Cardiac muscle cell (in vitro differentiated cells and primary cell): ENCODE data around the gene BCR. TPM values are rescaled to one million over a fixed set of nuclear protein-coding genes. Genes with fewer than 3 reads are reported as not detected.

ENCODE experiments used
- DNase-seq, 2 donors: peaks; one replicate each; pipeline versions ENCODE4 v3.0.0 to v3.0.0-alpha.2; 2010 to 2017; ENCODE audit warnings: low read depth in 1 of 2, low spot score in 1 of 2
- H3K27ac ChIP-seq: fragments of 200-600 bp; sonication (generic); 2 replicates; pipeline ENCODE4 v1.5.1; 2016
- H3K27me3 ChIP-seq: fragments of 200-600 bp; sonication (generic); 2 replicates; pipeline ENCODE4 v1.6.0; 2016; ENCODE audit warnings: control low read depth
- H3K36me3 ChIP-seq: fragments of 200-600 bp; sonication (generic); 2 replicates; pipeline ENCODE4 v1.5.1; 2016; ENCODE audit warnings: control low read depth
- H3K4me1 ChIP-seq: fragments of 200-600 bp; sonication (generic); 2 replicates; pipeline ENCODE4 v1.8.1; 2017; ENCODE audit warnings: low read depth, mild to moderate bottlenecking, mixed run types
- H3K4me3 ChIP-seq: fragments of 200-600 bp; sonication (generic); 2 replicates; pipeline ENCODE4 v1.5.1; 2016; ENCODE audit warnings: mild to moderate bottlenecking
- H3K9me3 ChIP-seq: fragments of 200-600 bp; sonication (generic); 2 replicates; pipeline ENCODE4 v1.5.1; 2017; ENCODE audit warnings: low read depth, mild to moderate bottlenecking, control low read depth
- CTCF ChIP-seq: IDR thresholded peaks from 2 replicates; pipeline ENCODE4 v1.5.1; 2012; ENCODE audit warnings: low read depth, mild to moderate bottlenecking, low read length
- polyA plus RNA-seq: library from polyadenylated mRNA; unstranded; fragments of >200 nt; fragmentation: Nextera tagmentation; extraction: Ambion mirVana; gene quantifications from 2 replicates; pipeline ENCODE4 v1.2.1, GENCODE V29; 2016
- total RNA-seq: library from RNA; depleted of rRNA; stranded (reverse); fragments of >200 nt; gene quantifications from 2 replicates; pipeline ENCODE4 v1.2.3, GENCODE V29; 2016

The BCR gene
- total and polyA plus RNA-seq, 2 experiments from 2014 or later = 30.9 to 53.1 TPM

- Histone ChIP-seq H3K27me3 (no peaks in the 10 kb centered on the region), H3K9me3 (no peaks in the 10 kb centered on the region), H3K36me3 (no peaks in the 10 kb centered on the region), H3K4me1 (peaks cover 3% of the 10 kb centered on the region), H3K27ac (no peak overlapping the region), H3K4me3 (no peak overlapping the region)
- no peak for TF ChIP-seq CTCF
- no peak for DNase-seq
Measured at GRCh38 chr22:23137468-23137867, 42.8 kb upstream of the BCR start.

- Histone ChIP-seq H3K4me3 (no peak overlapping the region), H3K4me1 (peaks cover 3% of the 10 kb centered on the region), H3K9me3 (no peaks in the 10 kb centered on the region), H3K27ac (no peak overlapping the region), H3K36me3 (no peaks in the 10 kb centered on the region), H3K27me3 (no peaks in the 10 kb centered on the region)
- DNase-seq = peak in 1 of 2 donors; percentile 8
- no peak for TF ChIP-seq CTCF
Measured at GRCh38 chr22:23137905-23138561, 42.3 kb upstream of the BCR start.

- Histone ChIP-seq H3K9me3 (no peaks in the 10 kb centered on the region), H3K27ac (no peak overlapping the region)
- no peak for TF ChIP-seq CTCF
Measured at GRCh38 chr22:23138584-23139435, 41.5 kb upstream of the BCR start.

GRCh38 chr22:23140385-23140784 lies 39.9 kb upstream of the BCR start:
- Histone ChIP-seq H3K9me3 (no peaks in the 10 kb centered on the region), H3K27ac (no peak overlapping the region), H3K4me1 (peaks cover 3% of the 10 kb centered on the region), H3K36me3 (no peaks in the 10 kb centered on the region), H3K4me3 (no peak overlapping the region), H3K27me3 (no peaks in the 10 kb centered on the region)
- no peak for DNase-seq
- TF ChIP-seq CTCF = no peak

More at GRCh38 chr22:23138584-23139435, 41.5 kb upstream of the BCR start:
- Histone ChIP-seq H3K27me3 (no peaks in the 10 kb centered on the region), H3K4me3 (no peak overlapping the region), H3K36me3 (no peaks in the 10 kb centered on the region), H3K4me1 (peaks cover 3% of the 10 kb centered on the region)
- no peak for DNase-seq

- Histone ChIP-seq H3K27me3 (no peaks in the 10 kb centered on the region), H3K36me3 (no peaks in the 10 kb centered on the region), H3K9me3 (no peaks in the 10 kb centered on the region), H3K4me3 (no peak overlapping the region), H3K4me1 (peaks cover 3% of the 10 kb centered on the region), H3K27ac (no peak overlapping the region)
- DNase-seq = no peak
- TF ChIP-seq CTCF = no peak
Measured at GRCh38 chr22:23142546-23143105, 37.7 kb upstream of the BCR start.
